Right lobe of liver (tissue), 6 donors: ENCODE data around the gene NDC1. TPM values are rescaled to one million over a fixed set of nuclear protein-coding genes. Genes with fewer than 3 reads are reported as not detected.

Source experiments
- ATAC-seq, 4 donors: fragments of 200-7000 bp; cut with Tn5 transposase; one replicate each; pipeline ENCODE4 v1.9.1; 2020; ENCODE audit warnings: mild to moderate bottlenecking in 4 of 4, moderate library complexity in 4 of 4
- DNase-seq, 3 donors: peaks; one replicate each; pipeline ENCODE4 v3.0.0-alpha.2; 2020
- H3K27ac ChIP-seq, 3 donors: fragments of 200-600 bp; one replicate each; pipeline ENCODE4 v1.8.0; 2022
- H3K27me3 ChIP-seq, 2 donors: fragments of 200-600 bp; one replicate each; pipeline ENCODE4 v1.8.0; 2022
- H3K36me3 ChIP-seq, 4 donors: fragments of 200-600 bp; sonication (generic) in 1 of 4; one replicate each; pipeline versions ENCODE4 v1.5.1 to v1.8.0; 2017 to 2022; ENCODE audit warnings: control low read depth in 1 of 4
- H3K4me1 ChIP-seq, 4 donors: fragments of 200-600 bp; sonication (generic) in 1 of 4; one replicate each; pipeline versions ENCODE4 v1.5.1 to v1.8.0; 2017 to 2022; ENCODE audit warnings: control low read depth in 1 of 4
- H3K4me3 ChIP-seq, 3 donors: fragments of 200-600 bp; one replicate each; pipeline ENCODE4 v1.8.0; 2022
- H3K9me3 ChIP-seq, 4 donors: fragments of 200-600 bp; sonication (generic) in 1 of 4; one replicate each; pipeline versions ENCODE4 v1.5.1 to v1.8.0; 2017 to 2022; ENCODE audit warnings: control low read depth in 1 of 4
- POLR2A ChIP-seq: fragments of 450-650 bp; IDR thresholded peaks from one replicate; pipeline ENCODE4 v1.6.1; 2017; ENCODE audit warnings: antibody characterized with exemption, mild to moderate bottlenecking
- WGBS: methylation state at CpG from one replicate; pipeline ENCODE4 v1.1.6; 2018; ENCODE audit warnings: low coverage, low lambda C conversion rate; ENCODE audit not compliant: insufficient coverage; ENCODE audit errors: missing lambda C conversion rate; 5-methylcytosine and 5-hydroxymethylcytosine counted together
- intact Hi-C, 2 donors: fragments of 100-400 bp; cut with DNase I; formaldehyde crosslinking; loops; one replicate each; pipeline versions ENCODE4 v1.11.2 to v1.14.1; 2022
- small RNA-seq, 2 experiments: library from RNA; depleted of rRNA; stranded (forward); fragments of <200 nt; gene quantifications; one replicate each; pipeline ENCODE3, GENCODE V24; 2016
- total RNA-seq, 6 experiments: library from RNA; depleted of rRNA in 2 of 6; stranded (reverse); fragments of >200 nt in 2 of 6; fragmentation: NEBNext Ultra II Directional in 3 of 6; extraction: Animal tissue kit (Norgen Biotek cat#: 25700) in 3 of 6; gene quantifications; one replicate each; pipeline versions ENCODE4 v1.1.0 to v1.2.4, GENCODE V29; 2016 to 2023
- TF ChIP-seq, protein P1 (sequence below), 4 donors: fragments of 200-600 bp in 3 of 4; fragments of 450-650 bp in 1 of 4; IDR thresholded peaks; one replicate each; pipeline versions ENCODE4 v1.5.1 to v1.8.0; 2016 to 2022; ENCODE audit warnings: antibody characterized with exemption in 4 of 4, mild to moderate bottlenecking in 2 of 4
- donor health status: DM: no; HTN: yes; CAD: no.
- donor health status: DM: no; HTN: no; CAD: no.
- donor health status: DM: no; HTN: no; CAD: no.
- donor health status: DM: no; HTN: yes; CAD: no.
- donor health status: DM: no; HTN: yes; CAD: no.

NDC1 gene
- total RNA-seq, 6 experiments from 2014 or later: 4.3 to 10.9 (median 5.7) TPM

DNA sequence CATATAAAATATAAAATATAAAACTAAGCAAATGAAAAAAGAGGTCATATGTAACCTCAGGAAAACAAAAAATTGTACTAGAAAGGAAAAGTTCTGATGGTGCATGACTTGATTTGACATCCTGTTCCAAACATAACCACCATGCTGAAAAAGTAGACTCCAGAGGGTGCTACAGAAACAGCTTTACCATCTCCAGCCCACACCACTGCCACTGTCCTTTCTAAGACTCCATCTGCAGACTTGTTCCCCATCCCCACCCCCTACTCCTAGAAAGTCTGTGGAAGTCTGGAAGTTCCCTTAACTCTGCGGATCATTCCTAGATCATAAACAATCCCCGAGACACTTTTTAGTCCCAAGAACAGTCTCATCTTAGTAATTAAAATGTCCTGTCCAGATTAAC is 119.7 kb downstream of the NDC1 start:
- Histone ChIP-seq H3K4me1 (no peaks in the 10 kb centered on the region), H3K27me3 (no peaks in the 10 kb centered on the region), H3K36me3 (no peaks in the 10 kb centered on the region), H3K9me3 (no peaks in the 10 kb centered on the region), H3K4me3 (no peak overlapping the region), H3K27ac (no peak overlapping the region)
- intact Hi-C loops: no loop called here
- TF ChIP-seq, protein P1, sequence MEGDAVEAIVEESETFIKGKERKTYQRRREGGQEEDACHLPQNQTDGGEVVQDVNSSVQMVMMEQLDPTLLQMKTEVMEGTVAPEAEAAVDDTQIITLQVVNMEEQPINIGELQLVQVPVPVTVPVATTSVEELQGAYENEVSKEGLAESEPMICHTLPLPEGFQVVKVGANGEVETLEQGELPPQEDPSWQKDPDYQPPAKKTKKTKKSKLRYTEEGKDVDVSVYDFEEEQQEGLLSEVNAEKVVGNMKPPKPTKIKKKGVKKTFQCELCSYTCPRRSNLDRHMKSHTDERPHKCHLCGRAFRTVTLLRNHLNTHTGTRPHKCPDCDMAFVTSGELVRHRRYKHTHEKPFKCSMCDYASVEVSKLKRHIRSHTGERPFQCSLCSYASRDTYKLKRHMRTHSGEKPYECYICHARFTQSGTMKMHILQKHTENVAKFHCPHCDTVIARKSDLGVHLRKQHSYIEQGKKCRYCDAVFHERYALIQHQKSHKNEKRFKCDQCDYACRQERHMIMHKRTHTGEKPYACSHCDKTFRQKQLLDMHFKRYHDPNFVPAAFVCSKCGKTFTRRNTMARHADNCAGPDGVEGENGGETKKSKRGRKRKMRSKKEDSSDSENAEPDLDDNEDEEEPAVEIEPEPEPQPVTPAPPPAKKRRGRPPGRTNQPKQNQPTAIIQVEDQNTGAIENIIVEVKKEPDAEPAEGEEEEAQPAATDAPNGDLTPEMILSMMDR (IDR thresholded peaks at IDR 0.05): no peak
- no peak for TF ChIP-seq POLR2A
- DNase-seq (no peak), ATAC-seq (no peak)
- WGBS: 54% methylated on average over 2 of the region's 2 CpGs

DNA sequence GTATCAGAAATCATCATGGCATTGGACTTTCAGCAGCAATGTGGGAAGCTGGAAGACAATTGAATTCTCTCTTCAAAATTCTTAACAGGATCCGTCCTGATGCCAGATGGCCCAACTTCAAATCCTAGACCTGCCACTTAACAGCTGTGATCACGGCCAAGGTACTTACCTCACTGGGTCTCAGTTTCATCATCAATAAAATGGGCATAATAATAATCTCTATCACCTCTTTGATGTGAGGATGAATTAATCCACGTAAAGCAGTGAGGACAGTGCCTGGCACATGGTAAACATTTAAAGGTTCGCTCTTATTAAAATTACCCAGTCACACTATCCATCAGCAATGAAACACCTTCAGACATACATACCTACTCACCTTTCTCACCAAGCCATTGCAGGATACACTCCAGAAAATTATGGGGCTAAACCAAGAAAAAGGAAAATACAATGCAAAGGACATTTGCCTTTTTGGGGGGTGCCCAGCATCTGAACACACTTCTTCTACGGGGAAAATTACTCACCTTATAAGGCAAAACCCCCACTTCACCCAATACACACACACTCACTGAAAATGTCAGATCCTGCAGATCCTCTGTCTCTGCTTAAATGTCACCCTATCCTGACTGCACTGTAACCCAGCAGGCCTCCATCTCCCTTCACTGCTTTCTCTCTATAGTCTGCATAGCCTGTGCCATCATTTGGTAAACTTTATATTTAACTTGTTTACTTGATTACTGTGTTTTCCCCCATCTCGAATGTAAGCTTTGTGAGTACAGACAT is 120.9 kb downstream of the NDC1 start:
- H3K4me1 ChIP-seq: no peaks in the 10 kb centered on the region
- ATAC-seq (no peak), DNase-seq (no peak)
- H3K9me3 ChIP-seq: no peaks in the 10 kb centered on the region
- H3K27ac ChIP-seq: no peak overlapping the region
- 63% methylated on average over 5 of the region's 6 CpGs for WGBS
- H3K36me3 ChIP-seq: no peaks in the 10 kb centered on the region
- no peak overlapping the region for H3K4me3 ChIP-seq
- TF ChIP-seq POLR2A: no peak
- TF ChIP-seq, protein P1 (IDR thresholded peaks at IDR 0.05): no peak
- H3K27me3 ChIP-seq: no peaks in the 10 kb centered on the region
- intact Hi-C loops: no loop called here

GRCh38 chr1:53716150-53716549 is 121.9 kb downstream of the NDC1 start:
- no peak overlapping the region for H3K4me3 ChIP-seq
- no peak overlapping the region for H3K27ac ChIP-seq
- H3K4me1 ChIP-seq: no peaks in the 10 kb centered on the region
- no peak for DNase-seq
- ATAC-seq: no peak
- H3K27me3 ChIP-seq: no peaks in the 10 kb centered on the region
- no peaks in the 10 kb centered on the region for H3K36me3 ChIP-seq
- H3K9me3 ChIP-seq: no peaks in the 10 kb centered on the region
- no peak for TF ChIP-seq POLR2A
- TF ChIP-seq, protein P1 (IDR thresholded peaks at IDR 0.05): no peak
- intact Hi-C loops: no loop called here
- WGBS: 61% methylated on average over 5 of the region's 5 CpGs

- H3K36me3 ChIP-seq: no peaks in the 10 kb centered on the region
- no peaks in the 10 kb centered on the region for H3K9me3 ChIP-seq
- H3K4me1 ChIP-seq: no peaks in the 10 kb centered on the region
- H3K4me3 ChIP-seq: no peak overlapping the region
- intact Hi-C loops: no loop called here
- TF ChIP-seq POLR2A: no peak
- TF ChIP-seq, protein P1 (IDR thresholded peaks at IDR 0.05): peak in 2 of 4 donors; percentile 12 to 33
- no peak for DNase-seq
- 53% methylated on average over 8 of the region's 11 CpGs for WGBS
- H3K27ac ChIP-seq: no peak overlapping the region
- peak in 1 of 4 donors; percentile 39 for ATAC-seq
- H3K27me3 ChIP-seq: no peaks in the 10 kb centered on the region
Observed at GRCh38 chr1:53715478-53715877, 122.6 kb downstream of the NDC1 start.

Small RNAs within 50 kb of the gene (small RNA-seq; reads per million reads assigned to genes)
- gene AL049745.1: 0 reads per million in 2 experiments
- 0 reads per million in 2 experiments for gene RF00418

Other genes starting within 250 kb of the NDC1 start
- not detected for gene GLIS1, start 99.1 kb downstream of the NDC1 start, total RNA-seq
- gene YIPF1, start 51.5 kb upstream of the NDC1 start, total RNA-seq: 10 to 100 TPM; 20.5 to 34.5 (median 25.4) TPM
- gene DIO1, start 55.9 kb upstream of the NDC1 start, total RNA-seq: 100 to 1,000 TPM in 3 of 6 experiments, 10 to 100 TPM in 3; 27.2 to 132 (median 72.1) TPM
- 10 to 100 TPM; 11.7 to 19.3 (median 12.9) TPM for gene IFT25, start 107.4 kb upstream of the NDC1 start, total RNA-seq
- gene LRRC42, start 108.1 kb upstream of the NDC1 start, total RNA-seq: 10 to 100 TPM in 4 of 6 experiments, 1 to 10 TPM in 2; 9.7 to 19.9 (median 14.8) TPM
- gene LDLRAD1, start 179.9 kb upstream of the NDC1 start, total RNA-seq: under 1 TPM in 2 of 6 experiments, not detected in 4; 0.44 to 0.57 TPM
- gene TMEM59, start 214.9 kb upstream of the NDC1 start, total RNA-seq: 100 to 1,000 TPM; 133 to 379 (median 280) TPM
- gene TCEANC2, start 215.3 kb upstream of the NDC1 start, total RNA-seq: 1 to 10 TPM; 1.2 to 2.9 (median 1.8) TPM